Naive B cell (primary cell): ENCODE results near the gene FAM177B. TPM values are rescaled to one million over a fixed set of nuclear protein-coding genes. Genes with fewer than 3 reads are reported as not detected.
"Not testable (repeated sequence)": the region's sequence is repeated elsewhere in the genome, so short reads cannot be mapped to it uniquely, and the experiment has no call there.

ENCODE experiments used
- ATAC-seq, 2 donors: fragments of 150-1000 bp; cut with Tn5 transposase; 2 replicates each; pipeline ENCODE4 v1.10.0; 2021; ENCODE audit warnings: low read depth in 2 of 2, mild to moderate bottlenecking in 2 of 2, moderate library complexity in 2 of 2
- DNase-seq: peaks from one replicate; pipeline ENCODE4 v3.0.0; 2022
- H3K27ac Mint-ChIP-seq, 6 donors: one replicate each; pipeline ENCODE4 v1.8.0; 2020 to 2022; ENCODE audit warnings: mild to moderate bottlenecking in 6 of 6, mixed read lengths in 6 of 6, moderate library complexity in 5 of 6, inconsistent platforms in 2 of 6
- H3K27me3 Mint-ChIP-seq, 3 donors: one replicate each; pipeline ENCODE4 v1.8.0; 2021 to 2022; ENCODE audit warnings: mixed read lengths in 3 of 3, mild to moderate bottlenecking in 1 of 3
- H3K36me3 Mint-ChIP-seq, 2 donors: one replicate each; pipeline ENCODE4 v1.8.0; 2020 to 2022; ENCODE audit warnings: mixed read lengths in 2 of 2, inconsistent platforms in 1 of 2, mild to moderate bottlenecking in 1 of 2
- H3K4me1 Mint-ChIP-seq, 3 donors: one replicate each; pipeline ENCODE4 v1.8.0; 2020 to 2022; ENCODE audit warnings: mixed read lengths in 3 of 3, inconsistent platforms in 1 of 3, mild to moderate bottlenecking in 1 of 3, moderate library complexity in 1 of 3
- H3K4me3 Mint-ChIP-seq, 8 donors: one replicate each; pipeline ENCODE4 v1.8.0; 2020 to 2022; ENCODE audit warnings: mild to moderate bottlenecking in 8 of 8, mixed read lengths in 8 of 8, moderate library complexity in 8 of 8, inconsistent platforms in 2 of 8
- H3K9me3 Mint-ChIP-seq, 7 donors: one replicate each; pipeline ENCODE4 v1.8.0; 2020 to 2022; ENCODE audit warnings: mixed read lengths in 7 of 7, mild to moderate bottlenecking in 5 of 7, inconsistent platforms in 2 of 7, moderate library complexity in 1 of 7
- polyA plus RNA-seq, 6 donors: library from polyadenylated mRNA; unstranded; fragments of 300-500 nt; fragmentation: Illumina TruSeq; gene quantifications; one replicate each; pipeline ENCODE4 v1.2.3, GENCODE V29; 2021; ENCODE audit warnings: low read depth in 6 of 6

The FAM177B gene
- polyA plus RNA-seq, 6 donors from 2014 or later, result 38.4 to 120 (median 66.8) TPM

DNA sequence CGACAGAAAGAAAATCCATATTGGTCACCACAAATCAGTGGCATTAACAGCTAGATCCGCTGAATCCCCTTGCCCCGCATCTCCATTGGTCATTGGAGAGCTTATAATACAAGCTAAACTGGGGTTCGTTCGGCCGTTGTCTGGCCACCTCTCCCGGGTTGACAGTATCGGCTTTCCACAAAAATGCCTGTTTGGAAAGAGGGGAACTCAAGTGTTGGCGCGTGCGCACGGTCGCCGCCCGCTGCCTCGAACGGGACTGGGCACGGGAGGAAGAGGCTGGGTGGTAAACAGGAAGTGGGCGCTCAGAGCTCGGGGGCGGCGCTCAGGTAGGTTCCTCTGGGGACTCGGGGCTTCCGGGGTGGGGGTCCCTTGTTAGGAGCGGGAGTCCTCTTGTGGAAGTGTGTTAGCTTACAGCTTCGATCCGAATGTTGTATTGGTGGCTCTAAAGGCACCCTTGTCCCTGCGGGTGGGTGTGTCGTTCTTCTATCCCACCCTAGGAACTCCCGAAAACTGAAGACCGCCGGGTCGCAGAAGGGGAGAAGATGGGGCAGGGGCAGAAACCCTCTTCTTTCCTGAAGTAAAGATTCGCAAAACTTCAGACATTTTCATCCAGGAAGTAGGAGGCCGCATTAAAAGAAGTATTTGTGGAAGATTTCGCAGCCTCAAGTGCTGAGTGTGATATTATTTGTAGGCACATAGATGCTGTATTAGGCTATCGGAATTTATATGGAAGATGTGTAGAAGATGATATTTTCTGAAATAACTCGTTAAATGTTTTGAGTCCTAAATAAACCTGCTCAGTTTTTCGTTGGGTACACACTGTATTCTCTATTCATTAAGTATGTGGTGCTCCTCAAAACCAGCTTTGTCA is 23.7 kb upstream of the FAM177B start:
- Mint-ChIP-seq H3K9me3 (no peaks in the 10 kb centered on the region), H3K4me3 (peak overlapping the region; percentile 96 to 100 (median 98)), H3K36me3 (peaks cover 16 to 35% of the 10 kb centered on the region in 2 donors), H3K27ac (peak overlapping the region; percentile 97 to 100 (median 98)), H3K4me1 (peaks cover 23 to 50% (median 49%) of the 10 kb centered on the region in 3 donors), H3K27me3 (no peaks in the 10 kb centered on the region)
- DNase-seq, result peak; percentile 94
- peak; percentile 75 to 76 for ATAC-seq

- Mint-ChIP-seq H3K4me3 (peak overlapping the region in 1 of 8 donors; percentile 64), H3K9me3 (no peaks in the 10 kb centered on the region), H3K4me1 (peaks cover 11 to 31% (median 29%) of the 10 kb centered on the region in 3 donors), H3K27ac (peak overlapping the region in 1 of 6 donors; percentile 62), H3K36me3 (peaks cover 20 to 34% of the 10 kb centered on the region in 2 donors), H3K27me3 (no peaks in the 10 kb centered on the region)
- DNase-seq (no peak), ATAC-seq (no peak)
Measured at GRCh38 chr1:222716393-222716792, 20.6 kb upstream of the FAM177B start.

DNA sequence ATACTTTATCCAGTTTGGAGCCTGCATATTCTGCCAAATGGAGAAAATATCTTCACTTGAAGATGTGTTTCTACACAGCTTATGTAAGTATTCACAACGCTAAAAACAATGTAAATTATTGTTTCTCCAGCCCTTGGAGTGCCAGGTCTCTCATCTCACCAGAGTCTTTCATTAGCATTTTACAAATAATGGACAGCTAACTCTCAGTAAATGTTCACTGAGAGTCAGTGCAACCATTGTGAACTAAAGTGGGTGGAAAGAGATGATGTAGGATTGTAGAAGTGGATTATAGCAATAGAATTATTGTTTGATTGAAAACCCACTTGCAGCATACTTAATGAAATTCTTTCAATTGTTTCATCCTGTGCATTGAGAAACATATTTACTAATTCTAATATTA is 8.3 kb upstream of the FAM177B start:
- H3K36me3 Mint-ChIP-seq, result peaks cover 33 to 36% of the 10 kb centered on the region in 2 donors
- peak overlapping the region in 1 of 6 donors; percentile 97 for H3K27ac Mint-ChIP-seq
- DNase-seq, result no peak
- no peak for ATAC-seq
- peaks cover 0 to 5% (median 0%) of the 10 kb centered on the region in 7 donors for H3K9me3 Mint-ChIP-seq
- H3K4me1 Mint-ChIP-seq, result peaks cover 32 to 47% (median 42%) of the 10 kb centered on the region in 3 donors
- H3K4me3 Mint-ChIP-seq, result no peak overlapping the region
- H3K27me3 Mint-ChIP-seq, result no peaks in the 10 kb centered on the region

DNA sequence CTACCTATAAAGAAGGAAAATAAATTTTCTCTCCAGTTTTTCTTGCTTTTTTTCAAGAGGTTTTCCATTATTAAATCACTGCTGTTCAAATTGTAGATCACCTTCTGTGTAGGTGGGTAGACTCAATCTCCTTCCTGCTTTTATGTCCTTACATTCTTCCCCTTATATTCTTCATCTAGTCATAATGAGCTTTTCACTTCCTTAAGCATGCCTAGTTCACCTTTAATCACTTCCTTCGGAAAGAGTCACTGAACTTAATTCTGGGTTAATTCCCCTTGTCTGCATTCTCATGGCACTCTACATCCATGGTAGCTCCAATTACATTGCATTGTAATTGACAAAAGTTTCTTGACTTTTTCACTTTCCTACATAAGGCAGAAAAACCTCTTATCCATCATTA is 6.1 kb upstream of the FAM177B start:
- DNase-seq, result no peak
- no peak for ATAC-seq
- H3K4me3 Mint-ChIP-seq, result peak overlapping the region in 7 of 8 donors; percentile 25 to 83 (median 46)
- no peaks in the 10 kb centered on the region for H3K27me3 Mint-ChIP-seq
- H3K27ac Mint-ChIP-seq, result peak overlapping the region; percentile 65 to 97 (median 86)
- peaks cover 39 to 59% (median 52%) of the 10 kb centered on the region in 3 donors for H3K4me1 Mint-ChIP-seq
- peaks cover 29 to 33% of the 10 kb centered on the region in 2 donors for H3K36me3 Mint-ChIP-seq
- H3K9me3 Mint-ChIP-seq, result peaks cover 0 to 5% (median 0%) of the 10 kb centered on the region in 7 donors

- Mint-ChIP-seq H3K27me3 (no peaks in the 10 kb centered on the region), H3K4me3 (peak overlapping the region; percentile 79 to 90 (median 84)), H3K4me1 (peaks cover 39 to 59% (median 52%) of the 10 kb centered on the region in 3 donors), H3K36me3 (peaks cover 28 to 29% of the 10 kb centered on the region in 2 donors), H3K9me3 (peaks cover 0 to 5% (median 0%) of the 10 kb centered on the region in 7 donors), H3K27ac (peak overlapping the region; percentile 95 to 99 (median 96))
- DNase-seq (peak; percentile 81), ATAC-seq (peak; percentile 91 to 93)
Measured at GRCh38 chr1:222732216-222733159, 4.5 kb upstream of the FAM177B start.

DNA sequence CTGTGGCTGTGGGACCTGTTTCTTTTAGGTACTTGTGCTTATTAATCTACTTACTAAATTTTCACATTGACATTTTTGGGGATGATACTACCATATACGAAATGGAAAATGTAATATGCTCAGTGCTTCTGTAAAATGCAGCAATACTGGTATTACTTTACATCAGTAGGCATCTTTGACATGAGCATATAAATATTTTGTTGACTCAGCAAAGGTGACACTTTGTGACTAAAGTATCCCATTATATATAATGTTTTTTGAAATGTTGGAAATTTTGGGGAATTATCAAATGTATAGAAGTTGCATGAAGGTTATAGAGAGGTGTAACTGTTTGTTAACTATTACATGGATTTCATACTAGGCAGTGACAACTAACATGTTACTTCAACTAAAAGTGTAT is 2.3 kb upstream of the FAM177B start:
- H3K27me3 Mint-ChIP-seq, result no peaks in the 10 kb centered on the region
- H3K9me3 Mint-ChIP-seq, result peaks cover 0 to 5% (median 0%) of the 10 kb centered on the region in 7 donors
- DNase-seq (no peak), ATAC-seq (no peak)
- peaks cover 29 to 48% (median 36%) of the 10 kb centered on the region in 3 donors for H3K4me1 Mint-ChIP-seq
- peaks cover 11 to 14% of the 10 kb centered on the region in 2 donors for H3K36me3 Mint-ChIP-seq
- peak overlapping the region in 7 of 8 donors; percentile 28 to 81 (median 55) for H3K4me3 Mint-ChIP-seq
- peak overlapping the region in 4 of 6 donors; percentile 4 to 97 (median 88) for H3K27ac Mint-ChIP-seq

DNA sequence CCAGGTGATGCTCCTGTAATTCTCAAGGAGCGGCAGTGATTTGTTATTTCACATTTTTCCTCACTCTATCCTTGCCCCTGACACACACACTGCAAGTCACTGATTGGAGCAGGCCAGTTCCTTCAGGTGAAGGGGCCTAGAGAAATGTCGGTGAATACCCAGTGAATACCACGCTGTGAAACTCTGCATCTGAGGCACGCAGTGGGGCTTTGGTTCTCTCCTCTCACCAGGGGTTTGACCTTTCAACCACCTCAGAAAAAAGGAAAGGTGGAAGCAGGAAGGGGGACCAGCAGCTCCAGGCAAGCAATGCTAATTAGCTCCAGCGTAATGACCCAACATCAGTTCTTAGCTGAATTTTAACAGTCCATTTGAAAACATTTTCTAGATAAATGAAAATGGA is 532 bp upstream of the FAM177B start:
- Mint-ChIP-seq H3K27ac (peak overlapping the region in 1 of 6 donors; percentile 49), H3K27me3 (no peaks in the 10 kb centered on the region)

GRCh38 chr1:222739465-222739864 is 2.5 kb downstream of the FAM177B start:
- DNase-seq (no peak), ATAC-seq (peak; percentile 49 to 59)
- Mint-ChIP-seq H3K9me3 (no peaks in the 10 kb centered on the region), H3K36me3 (peaks cover 4 to 15% of the 10 kb centered on the region in 2 donors), H3K27ac (peak overlapping the region in 2 of 6 donors; percentile 8 to 14), H3K4me1 (peaks cover 20 to 36% (median 22%) of the 10 kb centered on the region in 3 donors), H3K27me3 (no peaks in the 10 kb centered on the region), H3K4me3 (no peak overlapping the region)

More for the DNA sequence above, 532 bp upstream of the FAM177B start:
- Mint-ChIP-seq H3K36me3 (peaks cover under 1 to 4% of the 10 kb centered on the region in 2 donors), H3K4me3 (peak overlapping the region in 6 of 8 donors; percentile 15 to 74 (median 27)), H3K4me1 (peaks cover 17 to 48% (median 27%) of the 10 kb centered on the region in 3 donors), H3K9me3 (no peaks in the 10 kb centered on the region)
- DNase-seq, result no peak
- no peak for ATAC-seq

- no peaks in the 10 kb centered on the region for H3K27me3 Mint-ChIP-seq
- peak overlapping the region in 2 of 6 donors; percentile 14 to 81 for H3K27ac Mint-ChIP-seq
- H3K4me1 Mint-ChIP-seq, result peaks cover 18 to 32% (median 22%) of the 10 kb centered on the region in 3 donors
- no peaks in the 10 kb centered on the region for H3K9me3 Mint-ChIP-seq
- DNase-seq, result no peak
- peak in 1 of 2 donors; percentile 19 for ATAC-seq
- H3K4me3 Mint-ChIP-seq, result peak overlapping the region in 5 of 8 donors; percentile 56 to 82 (median 72)
- peaks cover 0 to 15% of the 10 kb centered on the region in 2 donors for H3K36me3 Mint-ChIP-seq
Measured at GRCh38 chr1:222739929-222740328, 2.9 kb downstream of the FAM177B start.

DNA sequence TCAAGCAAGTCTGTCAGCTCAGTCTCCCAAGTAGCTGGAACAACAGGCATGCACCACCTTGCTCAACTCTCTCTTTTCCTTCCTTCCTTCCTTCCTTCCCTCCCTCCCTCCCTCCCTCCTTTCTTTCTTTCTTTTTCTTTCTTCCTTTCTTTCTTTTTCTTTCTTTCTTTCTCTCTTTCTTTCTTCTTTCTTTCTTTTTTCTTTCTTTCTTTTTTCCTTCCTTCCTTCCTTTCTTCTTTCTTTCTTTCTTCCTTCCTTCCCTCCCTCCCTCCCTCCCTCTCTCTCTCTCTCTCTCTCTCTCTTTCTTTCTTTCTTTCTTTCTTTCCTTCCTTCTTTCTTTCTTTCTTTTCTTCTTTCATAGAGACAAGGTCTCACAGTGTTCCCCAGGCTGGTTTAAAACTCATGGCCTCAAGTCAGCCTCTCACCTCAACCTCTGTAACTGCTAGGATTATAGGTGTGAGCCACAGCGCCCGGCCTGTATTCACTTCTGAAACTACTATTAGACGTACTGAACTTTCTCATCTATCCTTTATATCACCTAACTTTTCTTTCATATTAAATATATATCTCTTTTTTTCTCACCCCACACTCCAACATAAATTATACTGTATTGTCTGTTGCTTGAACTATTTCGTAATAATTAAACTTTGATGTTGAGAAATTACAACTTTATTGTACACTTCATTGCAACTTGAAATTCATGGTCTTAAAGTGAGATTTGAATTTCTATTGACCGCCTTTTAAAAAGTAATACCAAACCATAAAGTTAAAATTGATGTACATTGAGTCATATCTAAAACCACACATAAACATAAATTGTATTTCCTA is 4.8 kb downstream of the FAM177B start:
- DNase-seq, H3K27me3 Mint-ChIP-seq, ATAC-seq, H3K9me3 Mint-ChIP-seq: not testable (repeated sequence)
- peak overlapping the region; percentile 83 to 98 (median 94) for H3K27ac Mint-ChIP-seq
- H3K4me3 Mint-ChIP-seq, result peak overlapping the region in 6 of 8 donors; percentile 35 to 83 (median 64)
- H3K36me3 Mint-ChIP-seq, result peaks cover 8 to 25% of the 10 kb centered on the region in 2 donors
- H3K4me1 Mint-ChIP-seq, result peaks cover 14 to 26% (median 25%) of the 10 kb centered on the region in 3 donors

- peaks cover 44 to 63% (median 61%) of the 10 kb centered on the region in 3 donors for H3K4me1 Mint-ChIP-seq
- H3K9me3 Mint-ChIP-seq, result no peaks in the 10 kb centered on the region
- ATAC-seq (no peak), DNase-seq (no peak)
- H3K4me3 Mint-ChIP-seq, result peak overlapping the region in 5 of 8 donors; percentile 0 to 80 (median 43)
- peaks cover 20 to 30% of the 10 kb centered on the region in 2 donors for H3K36me3 Mint-ChIP-seq
- H3K27ac Mint-ChIP-seq, result peak overlapping the region; percentile 26 to 93 (median 62)
- no peaks in the 10 kb centered on the region for H3K27me3 Mint-ChIP-seq
Measured at GRCh38 chr1:222749927-222750326, 12.9 kb downstream of the FAM177B start.

DNA sequence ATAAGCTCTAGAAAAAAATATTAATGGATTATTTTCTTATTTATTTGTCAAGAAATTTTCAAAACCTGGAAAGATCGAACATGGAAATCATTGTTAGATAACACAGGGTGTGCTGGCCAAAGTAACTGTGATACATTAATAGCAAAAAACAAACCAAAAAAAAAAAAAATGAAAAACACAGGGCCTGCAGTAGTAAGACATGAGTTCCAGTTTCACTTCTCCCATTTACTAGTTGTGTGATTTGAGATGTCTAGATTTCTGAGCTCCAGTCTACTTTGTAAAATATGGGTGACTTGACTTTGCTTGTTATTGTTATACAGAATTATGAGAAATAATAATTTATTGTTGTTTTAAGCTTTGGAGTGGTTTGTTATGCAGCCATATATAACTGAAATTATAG is 13.6 kb downstream of the FAM177B start:
- H3K9me3 Mint-ChIP-seq, result peaks cover 0 to 1% (median 0%) of the 10 kb centered on the region in 7 donors
- H3K36me3 Mint-ChIP-seq, result peaks cover 20 to 30% of the 10 kb centered on the region in 2 donors
- no peaks in the 10 kb centered on the region for H3K27me3 Mint-ChIP-seq
- H3K4me3 Mint-ChIP-seq, result peak overlapping the region; percentile 10 to 87 (median 78)
- H3K4me1 Mint-ChIP-seq, result peaks cover 50 to 70% (median 69%) of the 10 kb centered on the region in 3 donors
- peak overlapping the region; percentile 62 to 97 (median 94) for H3K27ac Mint-ChIP-seq
- DNase-seq (peak; percentile 52), ATAC-seq (peak; percentile 90)
